Measurements from ENCODE around the gene ARFGEF3.

- TF ChIP-seq POLR2AphosphoS5 (IDR thresholded peaks at IDR 0.05) (no peak), CTCF (IDR thresholded peaks at IDR 0.05) (no peak)
These were observed 86.3 kb downstream of the ARFGEF3 start for GRCh38 chr6:138248011-138248410.
